ENCODE results near the gene PERM1.

The PERM1 gene

GRCh38 chr1:985126-985525 lies 3.2 kb upstream of the PERM1 start:
- TF ChIP-seq GATA2 (IDR thresholded peaks at IDR 0.05; ENCODE audit: low read depth, low read length), result no peak
- TF ChIP-seq GATA3 (IDR thresholded peaks at IDR 0.05; ENCODE audit: low read depth, low read length), result no peak

GRCh38 chr1:984476-984814 lies 2.6 kb upstream of the PERM1 start:
- no peak for TF ChIP-seq GATA3 (IDR thresholded peaks at IDR 0.05; ENCODE audit: low read depth, low read length)
- TF ChIP-seq GATA2 (IDR thresholded peaks at IDR 0.05; ENCODE audit: low read depth, low read length), result no peak

GRCh38 chr1:983798-984475 lies 2.0 kb upstream of the PERM1 start:
- TF ChIP-seq GATA2 (IDR thresholded peaks at IDR 0.05; ENCODE audit: low read depth, low read length) (no peak), GATA3 (IDR thresholded peaks at IDR 0.05; ENCODE audit: low read depth, low read length) (no peak)

GRCh38 chr1:982765-983436 lies 1.0 kb upstream of the PERM1 start:
- no peak for TF ChIP-seq GATA3 (IDR thresholded peaks at IDR 0.05; ENCODE audit: low read depth, low read length)
- no peak for TF ChIP-seq GATA2 (IDR thresholded peaks at IDR 0.05; ENCODE audit: low read depth, low read length)

- TF ChIP-seq GATA3 (IDR thresholded peaks at IDR 0.05; ENCODE audit: low read depth, low read length) (no peak), GATA2 (IDR thresholded peaks at IDR 0.05; ENCODE audit: low read depth, low read length) (no peak)
Observed at GRCh38 chr1:981491-981954, 370 bp downstream of the PERM1 start.

GRCh38 chr1:980602-981395 lies 1.1 kb downstream of the PERM1 start:
- no peak for TF ChIP-seq GATA3 (IDR thresholded peaks at IDR 0.05; ENCODE audit: low read depth, low read length)
- no peak for TF ChIP-seq GATA2 (IDR thresholded peaks at IDR 0.05; ENCODE audit: low read depth, low read length)

GRCh38 chr1:980137-980571 lies 1.7 kb downstream of the PERM1 start:
- TF ChIP-seq GATA3 (IDR thresholded peaks at IDR 0.05; ENCODE audit: low read depth, low read length) (no peak), GATA2 (IDR thresholded peaks at IDR 0.05; ENCODE audit: low read depth, low read length) (no peak)

- TF ChIP-seq GATA3 (IDR thresholded peaks at IDR 0.05; ENCODE audit: low read depth, low read length) (no peak), GATA2 (IDR thresholded peaks at IDR 0.05; ENCODE audit: low read depth, low read length) (no peak)
Observed at GRCh38 chr1:979744-980072, 2.2 kb downstream of the PERM1 start.

- no peak for TF ChIP-seq GATA3 (IDR thresholded peaks at IDR 0.05; ENCODE audit: low read depth, low read length)
- no peak for TF ChIP-seq GATA2 (IDR thresholded peaks at IDR 0.05; ENCODE audit: low read depth, low read length)
Observed at GRCh38 chr1:978835-979743, 2.8 kb downstream of the PERM1 start.

GRCh38 chr1:978069-978834 lies 3.6 kb downstream of the PERM1 start:
- no peak for TF ChIP-seq GATA3 (IDR thresholded peaks at IDR 0.05; ENCODE audit: low read depth, low read length)
- no peak for TF ChIP-seq GATA2 (IDR thresholded peaks at IDR 0.05; ENCODE audit: low read depth, low read length)

GRCh38 chr1:975896-976683 lies 5.8 kb downstream of the PERM1 start:
- TF ChIP-seq GATA2 (IDR thresholded peaks at IDR 0.05; ENCODE audit: low read depth, low read length) (no peak), GATA3 (IDR thresholded peaks at IDR 0.05; ENCODE audit: low read depth, low read length) (no peak)

GRCh38 chr1:975365-975764 lies 6.5 kb downstream of the PERM1 start:
- TF ChIP-seq GATA3 (IDR thresholded peaks at IDR 0.05; ENCODE audit: low read depth, low read length) (no peak), GATA2 (IDR thresholded peaks at IDR 0.05; ENCODE audit: low read depth, low read length) (no peak)

All from SH-SY5Y (cell line).